ENCODE results near the gene EFL1. TPM values are rescaled to one million over a fixed set of nuclear protein-coding genes. Genes with fewer than 3 reads are reported as not detected.

Gene EFL1
- total and polyA plus RNA-seq, 2 of the 8 experiments (the other 6 are each of a cell fraction or from before 2014, with no cell fraction given): 10.8 to 31.5 TPM

DNA sequence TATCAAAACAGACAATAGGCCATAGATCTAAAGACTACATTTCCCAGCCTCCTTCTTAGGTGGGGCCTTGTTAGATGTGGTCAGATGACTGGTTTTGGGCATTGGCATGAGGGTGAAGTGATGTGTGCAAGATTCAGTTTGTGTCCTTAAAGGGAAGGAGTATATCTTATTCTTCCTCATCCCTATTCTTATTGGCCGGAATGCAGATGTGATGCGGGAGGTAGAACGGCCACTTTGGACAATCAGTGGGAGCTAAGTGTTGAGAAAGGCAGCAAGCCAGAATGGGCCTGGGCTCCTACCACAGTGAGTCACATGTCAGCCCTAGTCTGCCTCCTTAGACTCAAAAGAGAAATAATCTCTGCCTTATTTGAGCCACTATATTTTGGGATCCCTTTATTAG lies 126.9 kb downstream of the EFL1 start (continued):
- no peak for TF ChIP-seq SUZ12 (IDR thresholded peaks at IDR 0.05; ENCODE audit: low read length)
- no peak for TF ChIP-seq BRCA1 (IDR thresholded peaks at IDR 0.05; ENCODE audit: low read depth, low read length)
- no peak for TF ChIP-seq RAD21 (IDR thresholded peaks at IDR 0.05 in 1 of 2, conservative IDR thresholded peaks at IDR 0.05 in 1 of 2; ENCODE audit: low read depth in 2 of 2, low read length in 2 of 2)
- no peak for TF ChIP-seq CHD1 (IDR thresholded peaks at IDR 0.05; ENCODE audit: low read depth, low read length)
- no peak for TF ChIP-seq GTF2F1 (IDR thresholded peaks at IDR 0.05; ENCODE audit: borderline replicate concordance, low read depth, low read length)
